K562 (cell line): ENCODE results near the gene PRKCE. TPM values are rescaled to one million over a fixed set of nuclear protein-coding genes. Genes with fewer than 3 reads are reported as not detected.

ENCODE experiments used
- ATAC-seq: fragments of 200-7000 bp; cut with Tn5 transposase; 3 replicates; pipeline ENCODE4 v1.9.1; 2020; ENCODE audit warnings: moderate library complexity
- BruUV-seq: library from RNA; stranded (reverse); fragments of 400-500 nt; replicated peaks from 2 replicates; lab custom pipeline; 2021; lab: Mats Ljungman, UMichigan
- CTCF ChIA-PET: fragments of 300-600 bp; formaldehyde crosslinking; extraction: SDS; loops from one replicate; lab custom pipeline; 2021; ENCODE audit warnings: low intra/inter-chr PET ratio; lab: Yijun Ruan, JAX
- POLR2A ChIA-PET: fragments of 300-600, 350-650 bp; sonication (Branson Sonifier 250); formaldehyde crosslinking; extraction: SDS; loops from one replicate; lab custom pipeline; 2021; ENCODE audit warnings: antibody characterized with exemption, inconsistent platforms; lab: Yijun Ruan, JAX
- DNase-seq, 4 experiments: peaks; one replicate each; pipeline versions ENCODE4 v3.0.0 to v3.0.0-alpha.2; 2011 to 2018; ENCODE audit warnings: low spot score in 3 of 4, mixed read lengths in 3 of 4; ENCODE audit errors: extremely low read depth in 1 of 4
- FAIRE-seq: peaks from 2 replicates; lab custom pipeline; 2011; peaks lifted over from hg19 to GRCh38; lab: Jason Lieb, UNC
- H2AFZ ChIP-seq: 2 replicates; pipeline ENCODE4 v1.6.0; 2011; ENCODE audit warnings: low read depth, low read length, control low read depth, inconsistent platforms
- H3K27ac ChIP-seq: fragments of 200-600 bp; 3 replicates; pipeline ENCODE4 v1.8.0; 2011; ENCODE audit warnings: low read depth, mild to moderate bottlenecking, control low read depth, inconsistent platforms, low read length, moderate library complexity, mixed read lengths; ENCODE audit errors: extremely low read depth
- H3K27me3 ChIP-seq, 2 experiments: fragments of 300-600 bp in 1 of 2; 2 replicates in 1 of 2; 3 replicates in 1 of 2; pipeline versions ENCODE4 v1.6.0 to v1.8.0; 2011; ENCODE audit warnings: inconsistent platforms in 2 of 2, low read length in 2 of 2, mild to moderate bottlenecking in 1 of 2, mixed read lengths in 1 of 2, moderate library complexity in 1 of 2; ENCODE audit not compliant: control insufficient read depth in 2 of 2, insufficient read depth in 2 of 2
- H3K36me3 ChIP-seq: fragments of 300-600 bp; 3 replicates; pipeline ENCODE4 v1.8.0; 2011; ENCODE audit warnings: mild to moderate bottlenecking, low read length, inconsistent platforms; ENCODE audit not compliant: control insufficient read depth, insufficient read depth
- H3K4me1 ChIP-seq, 2 experiments: fragments of 200-600 bp in 1 of 2; replicated peaks in 1 of 2; 2 replicates in 1 of 2; 3 replicates in 1 of 2; pipeline versions ENCODE4 v1.5.1 to v1.8.0; 2011; ENCODE audit warnings: inconsistent platforms in 2 of 2, low read length in 2 of 2, mild to moderate bottlenecking in 1 of 2, mixed read lengths in 1 of 2, moderate library complexity in 1 of 2; ENCODE audit not compliant: control insufficient read depth in 2 of 2, insufficient read depth in 2 of 2
- H3K4me2 ChIP-seq: 2 replicates; pipeline ENCODE4 v1.6.1; 2011; ENCODE audit warnings: low read length, control low read depth, inconsistent platforms, mixed read lengths; ENCODE audit not compliant: insufficient read depth
- H3K4me3 ChIP-seq: fragments of 200-600 bp; sonication (generic), shearing (Covaris generic); 2 replicates; pipeline ENCODE4 v1.5.1; 2016; ENCODE audit warnings: control low read depth, inconsistent platforms
- H3K79me2 ChIP-seq: fragments of 200-600 bp; 3 replicates; pipeline ENCODE4 v1.8.0; 2011; ENCODE audit warnings: low read length, inconsistent platforms; ENCODE audit not compliant: control insufficient read depth, insufficient read depth
- H3K9ac ChIP-seq, 2 experiments: 2 replicates each; pipeline versions ENCODE4 v1.6.0 to v1.6.1; 2011; ENCODE audit warnings: low read depth in 2 of 2, low read length in 2 of 2, control low read depth in 1 of 2, inconsistent platforms in 1 of 2, mild to moderate bottlenecking in 1 of 2, mixed read lengths in 1 of 2; ENCODE audit not compliant: insufficient read depth in 1 of 2
- H3K9me1 ChIP-seq: one replicate; pipeline ENCODE4 v1.6.0; 2011; ENCODE audit warnings: inconsistent platforms, mild to moderate bottlenecking, low read length, moderate library complexity; ENCODE audit not compliant: control insufficient read depth, insufficient read depth
- H3K9me3 ChIP-seq: replicated peaks from 2 replicates; pipeline ENCODE4 v1.5.1; 2011; ENCODE audit warnings: low read depth, low read length, inconsistent platforms; ENCODE audit not compliant: control insufficient read depth, insufficient read depth
- H4K20me1 ChIP-seq: replicated peaks from 2 replicates; pipeline ENCODE4 v1.6.1; 2011; ENCODE audit warnings: low read length, inconsistent platforms, mixed read lengths; ENCODE audit not compliant: control insufficient read depth, insufficient read depth
- ATF1 ChIP-seq, 2 experiments: fragments of 450-650 bp in 1 of 2; IDR thresholded peaks; 2 replicates each; pipeline ENCODE4 v1.6.1; 2016; ENCODE audit warnings: missing compliant biosample characterization in 1 of 2, missing genetic modification characterization in 1 of 2
- ATF7 ChIP-seq: fragments of 450-650 bp; IDR thresholded peaks from 2 replicates; pipeline ENCODE4 v1.7.1; 2014; ENCODE audit warnings: mild to moderate bottlenecking, moderate library complexity
- BACH1 ChIP-seq: fragments of 200-800 bp; sonication (Bioruptor generic); IDR thresholded peaks from 2 replicates; pipeline ENCODE4 v1.6.1; 2016; ENCODE audit warnings: missing genetic modification characterization, missing compliant biosample characterization
- BRD9 ChIP-seq: fragments of 450-650 bp; IDR thresholded peaks from 2 replicates; pipeline ENCODE4 v1.6.1; 2018; ENCODE audit warnings: low read depth; ENCODE audit not compliant: partially characterized antibody
- GABPA ChIP-seq: fragments of 200-800 bp; sonication (Bioruptor generic); conservative IDR thresholded peaks from 2 replicates; pipeline ENCODE4 v1.6.1; 2016; ENCODE audit warnings: low read depth, missing genetic modification characterization, missing compliant biosample characterization
- KLF1 ChIP-seq: fragments of 450-650 bp; IDR thresholded peaks from 2 replicates; pipeline ENCODE4 v1.6.1; 2016; ENCODE audit warnings: missing genetic modification characterization, missing compliant biosample characterization
- L3MBTL2 ChIP-seq: fragments of 450-650 bp; IDR thresholded peaks from 2 replicates; pipeline ENCODE4 v1.6.1; 2016; ENCODE audit warnings: mild to moderate bottlenecking, moderate library complexity
- NELFE ChIP-seq: IDR thresholded peaks from 2 replicates; pipeline ENCODE4 v1.6.1; 2011; ENCODE audit warnings: mild to moderate bottlenecking; ENCODE audit not compliant: insufficient read depth, insufficient read length
- PHF20 ChIP-seq: fragments of 450-650 bp; IDR thresholded peaks from 2 replicates; pipeline ENCODE4 v1.6.1; 2018; ENCODE audit not compliant: partially characterized antibody
- RHOXF2B ChIP-seq: fragments of 250-450 bp; sonication (Bioruptor Pico); conservative IDR thresholded peaks from 2 replicates; pipeline ENCODE4 v1.5.1; 2021
- TAL1 ChIP-seq: fragments of 450-650 bp; IDR thresholded peaks from 2 replicates; pipeline ENCODE4 v1.6.1; 2016; ENCODE audit warnings: mild to moderate bottlenecking
- ZFP36 ChIP-seq: fragments of 150-350 bp; IDR thresholded peaks from 2 replicates; pipeline ENCODE4 v1.6.1; 2018; ENCODE audit warnings: low read length, low read depth; ENCODE audit not compliant: partially characterized antibody
- ZNF263 ChIP-seq: sonication (generic); formaldehyde crosslinking; IDR thresholded peaks from 2 replicates; pipeline ENCODE4 v1.8.0; 2022; ENCODE audit warnings: mild to moderate bottlenecking, missing genetic modification reagents, borderline replicate concordance
- ZNF445 ChIP-seq: fragments of 250-450 bp; sonication (Bioruptor Pico); IDR thresholded peaks from 2 replicates; pipeline ENCODE4 v1.4.0; 2020; ENCODE audit warnings: low read depth, mild to moderate bottlenecking, moderate library complexity
- ZNF584 ChIP-seq: fragments of 200-800 bp; sonication (Bioruptor generic); IDR thresholded peaks from 2 replicates; pipeline ENCODE4 v1.6.1; 2016; ENCODE audit warnings: low read depth, mild to moderate bottlenecking, missing genetic modification characterization, missing compliant biosample characterization
- WGBS: fragments of 100-300 bp; shearing (Covaris generic); methylation state at CpG from one replicate; pipeline ENCODE4 v1.1.6; 2016; ENCODE audit warnings: low coverage, mixed read lengths; ENCODE audit not compliant: insufficient coverage; ENCODE audit errors: missing lambda C conversion rate; 5-methylcytosine and 5-hydroxymethylcytosine counted together
- in situ Hi-C: fragments of 300-500 bp; cut with MboI; formaldehyde crosslinking; loops from 4 replicates; pipeline ENCODE4 v1.15.0; 2018; ENCODE audit warnings: inconsistent platforms, mixed read lengths
- intact Hi-C: fragments of 100-400 bp; cut with micrococcal nuclease; formaldehyde crosslinking; loops from 2 replicates; pipeline ENCODE4 v1.14.2; 2022
- polyA plus RNA-seq, 8 experiments: library from polyadenylated mRNA; depleted of rRNA in 4 of 8; stranded (reverse) in 5 of 8; unstranded in 3 of 8; fragments of >200 nt; fragmentation: Nextera tagmentation in 2 of 8; fragmentation: Illumina TruSeq in 1 of 8; extraction: Ambion mirVana in 2 of 8; extraction: Trizol in 1 of 8; gene quantifications; 2 replicates each; pipeline versions ENCODE4 v1.2.1 to v1.2.3, GENCODE V29; 2011 to 2014; ENCODE audit warnings: inconsistent platforms in 1 of 8, missing spikeins in 1 of 8
- total RNA-seq, 7 experiments: library from RNA; depleted of rRNA in 6 of 7; stranded (reverse); fragments of >200 nt in 6 of 7; fragmentation: Illumina TruSeq in 2 of 7; extraction: Trizol in 2 of 7; gene quantifications; 2 replicates each; pipeline versions ENCODE4 v1.2.1 to v1.2.3, GENCODE V29; 2011 to 2021; ENCODE audit warnings: low replicate concordance in 1 of 7

PRKCE gene
- total and polyA plus RNA-seq, 9 of the 15 experiments (the other 6 are each of a cell fraction or from before 2014, with no cell fraction given), result 0.06 to 1.0 (median 0.22) TPM; not detected in 1

- peak; percentile 48 to 77 (median 66) for DNase-seq
- peak overlapping the region; percentile 78 for H3K27ac ChIP-seq
- no peaks in the 10 kb centered on the region for H3K27me3 ChIP-seq
- ATAC-seq, result peak; percentile 89
- no peaks in the 10 kb centered on the region for H3K9me1 ChIP-seq
- 15% methylated on average over 10 of the region's 10 CpGs for WGBS
- H4K20me1 ChIP-seq, result no peaks in the 10 kb centered on the region
- FAIRE-seq, result peak; percentile 87
- ChIA-PET CTCF (no interaction called here), POLR2A (interaction anchor here (0.9 kb wide), 1 partner anchor 12 kb away, joined by 3 read pairs; no protein-coding TSS in a partner anchor)
- no peaks in the 10 kb centered on the region for H3K79me2 ChIP-seq
- peak overlapping the region; percentile 76 for H2AFZ ChIP-seq
- no peaks in the 10 kb centered on the region for H3K36me3 ChIP-seq
- H3K4me2 ChIP-seq, result peak overlapping the region; percentile 42
- BruUV-seq, result no TSS peak
- H3K4me1 ChIP-seq, result peaks cover 16 to 21% of the 10 kb centered on the region in 2 experiments
- H3K9me3 ChIP-seq, result no peaks in the 10 kb centered on the region
- intact Hi-C loops (no loop called here), in situ Hi-C loops (no loop called here)
- no peak overlapping the region for H3K4me3 ChIP-seq
- peak overlapping the region in 1 of 2 experiments; percentile 33; a peak in 2 of 4 replicates for H3K9ac ChIP-seq
- TF ChIP-seq TAL1 (peak; percentile 38; the same call in 1 of the 2 replicates), BRD9 (no peak), ATF7 (peak; percentile 86), NELFE (no peak), ZFP36 (peak; percentile 87), ZNF263 (no peak), BACH1 (tag) (peak; percentile 49; the same call in 1 of the 2 replicates), ZNF445 (CRISPR knock-in tag) (no peak), L3MBTL2 (peak; percentile 73), RHOXF2B (CRISPR knock-in tag) (no peak), ZNF584 (CRISPR knock-in tag) (peak; percentile 75; the same call in 1 of the 2 replicates), ATF1 (CRISPR knock-in tag; IDR thresholded peaks at IDR 0.05) (no peak), ATF1 (tag; IDR thresholded peaks at IDR 0.05) (peak; percentile 63), PHF20 (no peak), GABPA (tag) (peak; percentile 68), KLF1 (tag) (no peak)
These were observed 134.8 kb downstream of the PRKCE start for GRCh38 chr2:45786030-45786835.
